PC-3 (cell line): ENCODE results near the gene GPSM3.

Experiments used
- CTCF ChIP-seq: fragments of 300-600 bp; sonication (generic); conservative IDR thresholded peaks from 2 replicates; pipeline ENCODE4 v1.5.1; 2017; ENCODE audit warnings: antibody characterized with exemption, low read depth, mild to moderate bottlenecking, low read length
- EZH2 ChIP-seq: fragments of 300-600 bp; sonication (generic); IDR thresholded peaks from one replicate; pipeline ENCODE4 v1.6.1; 2017; ENCODE audit warnings: antibody characterized with exemption, mild to moderate bottlenecking, low read length; ENCODE audit not compliant: unreplicated experiment

GRCh38 chr6:32164295-32164694 is 28.1 kb downstream of the GPSM3 start, which contains the start of gene EGFL8:
- TF ChIP-seq CTCF (no peak), EZH2 (no peak)
